GM23338 (cell line): ENCODE results near the gene JDP2. TPM values are rescaled to one million over a fixed set of nuclear protein-coding genes. Genes with fewer than 3 reads are reported as not detected.

Experiments used
- ATAC-seq: fragments of 200-7000 bp; cut with Tn5 transposase; 3 replicates; pipeline ENCODE4 v1.9.1; 2020
- DNase-seq: peaks from one replicate; pipeline ENCODE4 v3.0.0-alpha.2; 2015; ENCODE audit warnings: low spot score
- H2AFZ ChIP-seq: fragments of 200-600 bp; sonication (generic); 2 replicates; pipeline ENCODE4 v1.8.0; 2016; ENCODE audit warnings: antibody characterized with exemption, mild to moderate bottlenecking, moderate library complexity
- H3F3A ChIP-seq: fragments of 200-600 bp; sonication (generic); replicated peaks from 2 replicates; pipeline ENCODE4 v1.8.0; 2017; ENCODE audit warnings: antibody characterized with exemption, mixed run types, low read depth
- H3K27ac ChIP-seq: fragments of 200-600 bp; sonication (generic); 2 replicates; pipeline ENCODE4 v1.6.1; 2016; ENCODE audit warnings: low read depth
- H3K27me3 ChIP-seq: fragments of 200-600 bp; sonication (generic); 2 replicates; pipeline ENCODE4 v1.8.0; 2016; ENCODE audit warnings: mild to moderate bottlenecking, mixed run types, moderate library complexity; ENCODE audit not compliant: insufficient read depth
- H3K36me3 ChIP-seq: fragments of 200-600 bp; sonication (generic); 2 replicates; pipeline ENCODE4 v1.8.0; 2016; ENCODE audit warnings: mild to moderate bottlenecking; ENCODE audit not compliant: insufficient read depth
- H3K4me1 ChIP-seq: fragments of 200-600 bp; sonication (generic); 2 replicates; pipeline ENCODE4 v1.8.0; 2016; ENCODE audit warnings: mild to moderate bottlenecking, moderate library complexity; ENCODE audit not compliant: insufficient read depth
- H3K4me2 ChIP-seq: fragments of 200-600 bp; sonication (generic); 2 replicates; pipeline ENCODE4 v1.7.1; 2017; ENCODE audit warnings: mixed run types
- H3K4me3 ChIP-seq: fragments of 200-600 bp; sonication (generic); 2 replicates; pipeline ENCODE4 v1.6.1; 2016; ENCODE audit warnings: mixed run types
- H3K79me2 ChIP-seq: fragments of 200-600 bp; sonication (generic); replicated peaks from 2 replicates; pipeline ENCODE4 v1.8.0; 2017; ENCODE audit warnings: mild to moderate bottlenecking; ENCODE audit not compliant: insufficient read depth
- H3K9me2 ChIP-seq: fragments of 200-600 bp; sonication (generic); 2 replicates; pipeline ENCODE4 v1.8.0; 2017; ENCODE audit not compliant: insufficient read depth
- H4K20me1 ChIP-seq: fragments of 200-600 bp; sonication (generic); replicated peaks from 2 replicates; pipeline ENCODE4 v1.8.0; 2017; ENCODE audit warnings: mild to moderate bottlenecking; ENCODE audit not compliant: insufficient read depth
- H3K27ac Mint-ChIP-seq: 2 replicates; pipeline ENCODE4 v1.8.0; 2020; ENCODE audit warnings: inconsistent platforms, mild to moderate bottlenecking, moderate library complexity, mixed read lengths
- H3K27me3 Mint-ChIP-seq: 3 replicates; pipeline ENCODE4 v1.8.0; 2022; ENCODE audit warnings: low read depth, mild to moderate bottlenecking, moderate library complexity, mixed read lengths, inconsistent platforms; ENCODE audit not compliant: insufficient read depth, poor library complexity
- H3K36me3 Mint-ChIP-seq: 3 replicates; pipeline ENCODE4 v1.8.0; 2021; ENCODE audit warnings: low read depth, mild to moderate bottlenecking, inconsistent platforms, moderate library complexity, mixed read lengths
- H3K4me1 Mint-ChIP-seq: 3 replicates; pipeline ENCODE4 v1.8.0; 2020; ENCODE audit warnings: mild to moderate bottlenecking, inconsistent platforms, mixed read lengths
- H3K4me3 Mint-ChIP-seq: 3 replicates; pipeline ENCODE4 v1.8.0; 2021; ENCODE audit warnings: moderate library complexity, mild to moderate bottlenecking, inconsistent platforms, mixed read lengths
- H3K9me3 Mint-ChIP-seq: 3 replicates; pipeline ENCODE4 v1.8.0; 2020; ENCODE audit warnings: moderate library complexity, mild to moderate bottlenecking, inconsistent platforms, mixed read lengths
- CREB1 ChIP-seq: fragments of 250-450 bp; sonication (Bioruptor Pico); IDR thresholded peaks from 2 replicates; pipeline ENCODE4 v1.5.0; 2020; ENCODE audit warnings: low read depth, mild to moderate bottlenecking, moderate library complexity
- EZH2phosphoT487 ChIP-seq: fragments of 200-600 bp; sonication (generic); IDR thresholded peaks from one replicate; pipeline ENCODE4 v1.8.1; 2018; ENCODE audit warnings: antibody characterized with exemption; ENCODE audit not compliant: unreplicated experiment
- JUNB ChIP-seq: IDR thresholded peaks from one replicate; pipeline ENCODE4 v1.6.1; 2016; ENCODE audit warnings: antibody characterized with exemption; ENCODE audit not compliant: unreplicated experiment
- POLR2AphosphoS5 ChIP-seq: IDR thresholded peaks from 2 replicates; pipeline ENCODE4 v1.6.1; 2016; ENCODE audit warnings: antibody characterized with exemption, low read depth
- STAT1 ChIP-seq: IDR thresholded peaks from one replicate; pipeline ENCODE4 v1.6.1; 2016; ENCODE audit warnings: antibody characterized with exemption; ENCODE audit not compliant: unreplicated experiment
- ZNF114 ChIP-seq: fragments of 250-450 bp; sonication (Bioruptor Pico); IDR thresholded peaks from 2 replicates; pipeline ENCODE4 v1.5.0; 2020; ENCODE audit warnings: mild to moderate bottlenecking, moderate library complexity
- ZNF331 ChIP-seq: fragments of 250-450 bp; sonication (Bioruptor Pico); IDR thresholded peaks from 2 replicates; pipeline ENCODE4 v1.5.0; 2020; ENCODE audit warnings: low read depth, mild to moderate bottlenecking, moderate library complexity
- polyA plus RNA-seq: library from polyadenylated mRNA; unstranded; fragments of >200 nt; fragmentation: Nextera tagmentation; extraction: Ambion mirVana; gene quantifications from 2 replicates; pipeline ENCODE4 v1.2.1, GENCODE V29; 2016
- total RNA-seq: library from RNA; depleted of rRNA; stranded (reverse); fragments of >200 nt; shearing (Covaris generic); gene quantifications from 2 replicates; pipeline ENCODE4 v1.2.3, GENCODE V29; 2014
- TF ChIP-seq, protein P1 (sequence below): IDR thresholded peaks from 2 replicates; pipeline ENCODE4 v1.6.1; 2016; ENCODE audit warnings: antibody characterized with exemption
- TF ChIP-seq, protein P2 (sequence below): fragments of 250-450 bp; sonication (Bioruptor Pico); IDR thresholded peaks from 2 replicates; pipeline ENCODE4 v1.5.0; 2020; ENCODE audit warnings: mild to moderate bottlenecking, moderate library complexity
- TF ChIP-seq, protein P3 (sequence below), 2 experiments: fragments of 200-600 bp in 1 of 2; sonication (generic) in 1 of 2; conservative IDR thresholded peaks; 2 replicates each; pipeline versions ENCODE4 v1.5.1 to v1.6.1; 2016 to 2017; ENCODE audit warnings: antibody characterized with exemption in 2 of 2, low read depth in 2 of 2, mild to moderate bottlenecking in 2 of 2, moderate library complexity in 1 of 2

JDP2 gene
- total and polyA plus RNA-seq, 2 experiments from 2014 or later = 12.5 to 38.9 TPM

DNA sequence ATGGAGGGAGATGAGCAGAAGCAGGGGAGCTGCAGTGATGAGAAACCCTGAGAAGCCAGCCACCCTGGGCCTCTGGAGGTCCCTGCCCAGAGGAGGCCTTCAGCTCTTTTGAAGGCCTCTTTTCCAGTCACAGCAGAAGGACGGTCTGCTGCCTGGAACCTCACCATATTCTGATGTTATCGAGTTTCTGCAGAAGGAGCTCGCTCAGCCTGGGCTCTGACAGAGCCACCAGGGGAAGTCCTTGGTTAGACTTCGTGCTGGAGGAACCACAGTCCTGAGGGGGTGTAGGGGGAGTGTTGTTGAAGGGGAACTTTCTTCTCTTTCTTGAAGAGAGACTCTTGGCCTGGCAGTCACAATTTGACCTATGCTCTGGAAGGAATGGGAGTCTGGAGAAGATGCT is 69.4 kb downstream of the JDP2 start:
- H3K27ac Mint-ChIP-seq = no peak overlapping the region
- no peaks in the 10 kb centered on the region for H3K4me1 Mint-ChIP-seq
- no peaks in the 10 kb centered on the region for H3K27me3 Mint-ChIP-seq
- H3K9me2 ChIP-seq = peaks cover 13% of the 10 kb centered on the region; the same call in 1 of the 2 replicates
- H3F3A ChIP-seq = no peaks in the 10 kb centered on the region
- H3K4me3 ChIP-seq = no peak overlapping the region
- no peak overlapping the region for H2AFZ ChIP-seq
- H3K27ac ChIP-seq = no peak overlapping the region
- H3K4me3 Mint-ChIP-seq = no peak overlapping the region
- TF ChIP-seq POLR2AphosphoS5 (no peak), ZNF114 (no peak), EZH2phosphoT487 (no peak), STAT1 (no peak), ZNF331 (no peak), CREB1 (CRISPR knock-in tag) (no peak), JUNB (no peak)
- TF ChIP-seq, protein P1, sequence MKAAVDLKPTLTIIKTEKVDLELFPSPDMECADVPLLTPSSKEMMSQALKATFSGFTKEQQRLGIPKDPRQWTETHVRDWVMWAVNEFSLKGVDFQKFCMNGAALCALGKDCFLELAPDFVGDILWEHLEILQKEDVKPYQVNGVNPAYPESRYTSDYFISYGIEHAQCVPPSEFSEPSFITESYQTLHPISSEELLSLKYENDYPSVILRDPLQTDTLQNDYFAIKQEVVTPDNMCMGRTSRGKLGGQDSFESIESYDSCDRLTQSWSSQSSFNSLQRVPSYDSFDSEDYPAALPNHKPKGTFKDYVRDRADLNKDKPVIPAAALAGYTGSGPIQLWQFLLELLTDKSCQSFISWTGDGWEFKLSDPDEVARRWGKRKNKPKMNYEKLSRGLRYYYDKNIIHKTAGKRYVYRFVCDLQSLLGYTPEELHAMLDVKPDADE = no peak
- TF ChIP-seq, protein P2, sequence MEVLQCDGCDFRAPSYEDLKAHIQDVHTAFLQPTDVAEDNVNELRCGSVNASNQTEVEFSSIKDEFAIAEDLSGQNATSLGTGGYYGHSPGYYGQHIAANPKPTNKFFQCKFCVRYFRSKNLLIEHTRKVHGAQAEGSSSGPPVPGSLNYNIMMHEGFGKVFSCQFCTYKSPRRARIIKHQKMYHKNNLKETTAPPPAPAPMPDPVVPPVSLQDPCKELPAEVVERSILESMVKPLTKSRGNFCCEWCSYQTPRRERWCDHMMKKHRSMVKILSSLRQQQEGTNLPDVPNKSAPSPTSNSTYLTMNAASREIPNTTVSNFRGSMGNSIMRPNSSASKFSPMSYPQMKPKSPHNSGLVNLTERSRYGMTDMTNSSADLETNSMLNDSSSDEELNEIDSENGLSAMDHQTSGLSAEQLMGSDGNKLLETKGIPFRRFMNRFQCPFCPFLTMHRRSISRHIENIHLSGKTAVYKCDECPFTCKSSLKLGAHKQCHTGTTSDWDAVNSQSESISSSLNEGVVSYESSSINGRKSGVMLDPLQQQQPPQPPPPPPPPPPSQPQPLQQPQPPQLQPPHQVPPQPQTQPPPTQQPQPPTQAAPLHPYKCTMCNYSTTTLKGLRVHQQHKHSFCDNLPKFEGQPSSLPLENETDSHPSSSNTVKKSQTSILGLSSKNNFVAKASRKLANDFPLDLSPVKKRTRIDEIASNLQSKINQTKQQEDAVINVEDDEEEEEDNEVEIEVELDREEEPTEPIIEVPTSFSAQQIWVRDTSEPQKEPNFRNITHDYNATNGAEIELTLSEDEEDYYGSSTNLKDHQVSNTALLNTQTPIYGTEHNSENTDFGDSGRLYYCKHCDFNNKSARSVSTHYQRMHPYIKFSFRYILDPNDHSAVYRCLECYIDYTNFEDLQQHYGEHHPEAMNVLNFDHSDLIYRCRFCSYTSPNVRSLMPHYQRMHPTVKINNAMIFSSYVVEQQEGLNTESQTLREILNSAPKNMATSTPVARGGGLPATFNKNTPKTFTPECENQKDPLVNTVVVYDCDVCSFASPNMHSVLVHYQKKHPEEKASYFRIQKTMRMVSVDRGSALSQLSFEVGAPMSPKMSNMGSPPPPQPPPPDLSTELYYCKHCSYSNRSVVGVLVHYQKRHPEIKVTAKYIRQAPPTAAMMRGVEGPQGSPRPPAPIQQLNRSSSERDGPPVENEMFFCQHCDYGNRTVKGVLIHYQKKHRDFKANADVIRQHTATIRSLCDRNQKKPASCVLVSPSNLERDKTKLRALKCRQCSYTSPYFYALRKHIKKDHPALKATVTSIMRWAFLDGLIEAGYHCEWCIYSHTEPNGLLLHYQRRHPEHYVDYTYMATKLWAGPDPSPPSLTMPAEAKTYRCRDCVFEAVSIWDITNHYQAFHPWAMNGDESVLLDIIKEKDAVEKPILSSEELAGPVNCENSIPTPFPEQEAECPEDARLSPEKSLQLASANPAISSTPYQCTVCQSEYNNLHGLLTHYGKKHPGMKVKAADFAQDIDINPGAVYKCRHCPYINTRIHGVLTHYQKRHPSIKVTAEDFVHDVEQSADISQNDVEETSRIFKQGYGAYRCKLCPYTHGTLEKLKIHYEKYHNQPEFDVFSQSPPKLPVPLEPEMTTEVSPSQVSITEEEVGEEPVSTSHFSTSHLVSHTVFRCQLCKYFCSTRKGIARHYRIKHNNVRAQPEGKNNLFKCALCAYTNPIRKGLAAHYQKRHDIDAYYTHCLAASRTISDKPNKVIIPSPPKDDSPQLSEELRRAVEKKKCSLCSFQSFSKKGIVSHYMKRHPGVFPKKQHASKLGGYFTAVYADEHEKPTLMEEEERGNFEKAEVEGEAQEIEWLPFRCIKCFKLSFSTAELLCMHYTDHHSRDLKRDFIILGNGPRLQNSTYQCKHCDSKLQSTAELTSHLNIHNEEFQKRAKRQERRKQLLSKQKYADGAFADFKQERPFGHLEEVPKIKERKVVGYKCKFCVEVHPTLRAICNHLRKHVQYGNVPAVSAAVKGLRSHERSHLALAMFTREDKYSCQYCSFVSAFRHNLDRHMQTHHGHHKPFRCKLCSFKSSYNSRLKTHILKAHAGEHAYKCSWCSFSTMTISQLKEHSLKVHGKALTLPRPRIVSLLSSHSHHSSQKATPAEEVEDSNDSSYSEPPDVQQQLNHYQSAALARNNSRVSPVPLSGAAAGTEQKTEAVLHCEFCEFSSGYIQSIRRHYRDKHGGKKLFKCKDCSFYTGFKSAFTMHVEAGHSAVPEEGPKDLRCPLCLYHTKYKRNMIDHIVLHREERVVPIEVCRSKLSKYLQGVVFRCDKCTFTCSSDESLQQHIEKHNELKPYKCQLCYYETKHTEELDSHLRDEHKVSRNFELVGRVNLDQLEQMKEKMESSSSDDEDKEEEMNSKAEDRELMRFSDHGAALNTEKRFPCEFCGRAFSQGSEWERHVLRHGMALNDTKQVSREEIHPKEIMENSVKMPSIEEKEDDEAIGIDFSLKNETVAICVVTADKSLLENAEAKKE (CRISPR knock-in tag) = no peak
- TF ChIP-seq, protein P3, sequence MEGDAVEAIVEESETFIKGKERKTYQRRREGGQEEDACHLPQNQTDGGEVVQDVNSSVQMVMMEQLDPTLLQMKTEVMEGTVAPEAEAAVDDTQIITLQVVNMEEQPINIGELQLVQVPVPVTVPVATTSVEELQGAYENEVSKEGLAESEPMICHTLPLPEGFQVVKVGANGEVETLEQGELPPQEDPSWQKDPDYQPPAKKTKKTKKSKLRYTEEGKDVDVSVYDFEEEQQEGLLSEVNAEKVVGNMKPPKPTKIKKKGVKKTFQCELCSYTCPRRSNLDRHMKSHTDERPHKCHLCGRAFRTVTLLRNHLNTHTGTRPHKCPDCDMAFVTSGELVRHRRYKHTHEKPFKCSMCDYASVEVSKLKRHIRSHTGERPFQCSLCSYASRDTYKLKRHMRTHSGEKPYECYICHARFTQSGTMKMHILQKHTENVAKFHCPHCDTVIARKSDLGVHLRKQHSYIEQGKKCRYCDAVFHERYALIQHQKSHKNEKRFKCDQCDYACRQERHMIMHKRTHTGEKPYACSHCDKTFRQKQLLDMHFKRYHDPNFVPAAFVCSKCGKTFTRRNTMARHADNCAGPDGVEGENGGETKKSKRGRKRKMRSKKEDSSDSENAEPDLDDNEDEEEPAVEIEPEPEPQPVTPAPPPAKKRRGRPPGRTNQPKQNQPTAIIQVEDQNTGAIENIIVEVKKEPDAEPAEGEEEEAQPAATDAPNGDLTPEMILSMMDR (conservative IDR thresholded peaks at IDR 0.05; ENCODE audit: low read depth in 2 of 2) = no peak
- no peaks in the 10 kb centered on the region for H3K9me3 Mint-ChIP-seq
- no peaks in the 10 kb centered on the region for H3K36me3 Mint-ChIP-seq
- H3K4me2 ChIP-seq = no peak overlapping the region
- no peaks in the 10 kb centered on the region for H3K27me3 ChIP-seq
- H3K4me1 ChIP-seq = no peaks in the 10 kb centered on the region
- no peaks in the 10 kb centered on the region for H4K20me1 ChIP-seq
- ATAC-seq (no peak), DNase-seq (no peak)
- no peaks in the 10 kb centered on the region for H3K79me2 ChIP-seq
- H3K36me3 ChIP-seq = no peaks in the 10 kb centered on the region
